ENCODE measurements around the gene VSTM4.

The VSTM4 gene

DNA sequence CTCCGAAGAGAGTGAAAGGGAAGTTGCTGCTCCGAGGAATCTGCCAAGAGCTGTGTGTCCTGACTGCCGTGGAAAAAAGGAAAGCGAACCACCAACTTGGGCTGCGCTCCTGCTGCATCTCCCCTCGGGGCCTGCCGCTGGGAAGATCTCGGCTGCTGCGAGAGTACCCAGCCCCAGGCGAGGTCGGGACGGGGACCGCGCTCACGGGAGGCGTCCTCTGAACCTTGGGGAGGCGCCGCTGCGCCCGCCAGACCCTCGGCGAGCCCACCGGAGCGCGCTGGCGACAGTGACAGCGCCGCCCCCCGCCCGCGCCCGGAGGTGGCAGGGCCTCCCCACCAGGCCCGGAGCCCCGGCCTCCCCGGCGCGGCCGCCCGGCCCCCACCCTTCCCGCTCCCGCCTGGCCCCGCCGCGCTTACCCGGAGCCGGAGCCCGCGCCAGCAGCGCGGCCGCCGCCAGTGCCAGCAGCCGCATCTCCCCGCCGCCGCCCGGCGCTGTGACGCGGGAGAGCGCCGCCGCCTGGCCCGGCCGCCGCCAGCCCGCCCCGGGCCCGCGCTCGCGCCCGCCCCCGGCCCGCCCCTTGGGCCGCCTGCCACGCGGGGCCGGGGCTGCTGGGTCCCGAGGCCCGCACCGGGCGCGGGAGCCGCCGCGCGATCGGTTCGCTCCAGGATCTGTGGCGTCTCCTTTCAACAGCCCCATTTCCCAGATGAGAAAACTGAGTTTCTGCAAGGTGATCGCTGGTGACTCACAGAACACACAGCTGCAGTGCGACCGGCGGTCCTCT, at the start of gene VSTM4:
Gene VSTM4, minus strand, starts transcription at position 508 of the 781 bp plus-strand sequence. Its CDS starts 37 bp downstream, at position 471.
- peak; percentile 81 for DNase-seq

GRCh38 chr10:49164559-49165188, 49.4 kb upstream of the VSTM4 start:
- peak; percentile 70 for DNase-seq

GRCh38 chr10:49163741-49164140, 48.4 kb upstream of the VSTM4 start:
- no peak for DNase-seq

DNA sequence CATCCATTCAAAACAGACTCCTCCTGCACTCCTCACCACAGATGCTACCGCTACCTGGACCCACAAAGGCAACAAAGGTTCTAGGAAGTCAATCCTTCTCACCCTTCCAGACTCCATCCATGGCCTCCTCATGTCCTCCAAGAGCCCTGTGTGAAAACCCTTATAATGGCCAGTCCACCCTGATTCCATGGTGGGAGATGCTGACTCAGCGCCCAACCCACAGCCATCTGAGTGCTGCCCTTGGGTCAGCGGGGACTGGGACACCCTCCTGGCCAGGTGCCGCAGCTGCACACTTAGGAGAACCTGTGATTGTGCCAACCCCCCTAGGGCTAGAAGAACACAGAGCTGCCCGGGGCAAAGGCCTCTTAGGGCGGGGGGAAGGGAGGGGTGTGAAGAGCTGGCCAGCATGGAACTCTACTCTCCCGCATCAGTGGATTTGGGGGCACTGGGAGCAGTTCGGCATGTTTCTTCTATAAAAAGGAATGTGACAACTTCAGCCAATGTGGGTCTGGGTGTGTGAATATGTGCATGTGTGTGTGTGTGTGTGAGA, 47.5 kb upstream of the VSTM4 start:
- peak; percentile 23 for DNase-seq

DNA sequence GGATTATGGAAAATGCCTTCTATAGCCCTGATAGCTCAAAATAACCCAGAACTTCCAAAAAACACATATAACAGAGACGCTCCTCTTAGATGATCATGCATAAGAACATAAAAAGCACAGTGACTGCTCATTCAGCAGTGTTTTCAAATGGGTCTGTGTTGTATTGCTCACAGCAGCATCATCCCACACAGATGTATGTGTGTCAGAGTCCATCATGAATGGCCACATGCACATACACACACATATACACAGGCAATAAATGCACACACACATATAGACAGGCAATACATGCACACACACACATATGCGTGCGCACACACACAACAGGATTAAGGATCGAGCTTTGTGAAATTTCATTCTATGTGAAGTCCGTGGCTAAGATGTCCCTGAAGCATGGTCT, 46.7 kb upstream of the VSTM4 start:
- DNase-seq = peak; percentile 19

- peak; percentile 43 for DNase-seq
These were observed 46.2 kb upstream of the VSTM4 start for GRCh38 chr10:49161411-49161997.

DNA sequence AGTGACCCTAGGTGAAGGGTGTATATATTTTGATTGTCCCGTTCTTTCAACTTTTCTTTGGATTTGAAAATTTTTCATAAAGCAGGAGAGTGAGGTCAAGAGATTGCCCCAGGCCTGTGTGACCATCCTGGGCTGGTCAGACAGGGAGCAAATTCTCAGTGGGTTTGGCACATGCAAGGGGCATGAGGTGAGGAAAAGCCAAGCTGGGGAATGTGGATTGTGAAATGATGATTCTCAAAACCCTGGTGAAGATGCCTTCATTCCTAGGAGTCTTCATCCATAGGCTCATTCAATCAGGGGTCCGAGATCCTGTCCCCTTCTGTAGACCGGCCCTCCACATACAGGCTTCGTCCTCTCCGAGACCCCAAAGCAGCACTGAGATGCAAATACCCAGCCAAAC, 45.5 kb upstream of the VSTM4 start:
- DNase-seq = peak; percentile 15

- DNase-seq = no peak
These were observed 44.8 kb upstream of the VSTM4 start for GRCh38 chr10:49160110-49160509.

DNA sequence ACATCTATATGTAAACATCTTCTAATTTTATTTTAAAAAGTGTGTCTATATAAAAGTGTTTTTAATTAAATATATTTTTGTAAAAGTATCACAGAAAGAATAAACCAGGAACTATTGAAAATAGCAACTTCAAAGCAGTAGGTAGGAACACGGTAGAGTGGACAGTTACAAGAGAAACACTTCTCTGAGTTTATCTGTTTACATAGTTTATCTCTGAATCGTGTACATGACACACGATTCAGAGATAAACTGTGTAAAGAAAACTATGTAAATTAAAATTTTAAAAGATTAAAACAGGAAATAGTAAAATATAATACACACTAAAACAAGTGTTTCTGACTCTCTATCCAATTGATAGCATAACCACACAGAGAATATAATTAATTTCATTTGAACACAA, 43.6 kb upstream of the VSTM4 start:
- no peak for DNase-seq

- DNase-seq = no peak
These were observed 43.1 kb upstream of the VSTM4 start for GRCh38 chr10:49158404-49158803.

DNA sequence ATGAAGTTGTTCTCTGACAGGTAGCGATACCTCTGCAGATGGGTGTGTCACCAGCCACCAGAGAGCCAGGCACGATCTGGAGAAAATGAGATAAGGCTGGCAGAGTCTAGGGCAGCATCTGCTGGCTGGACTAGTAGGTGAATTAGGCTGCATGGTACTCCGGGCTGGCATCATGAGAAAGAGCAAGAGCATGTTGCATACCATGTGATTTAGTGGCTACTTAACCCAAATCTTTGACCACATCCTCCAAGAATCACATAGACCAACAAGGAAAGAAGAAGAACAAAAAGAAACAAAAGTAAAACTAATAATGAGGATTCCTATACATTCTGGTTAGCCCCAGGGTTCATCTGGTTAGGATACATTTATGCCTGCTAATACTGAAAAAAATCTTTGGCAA, 41.9 kb upstream of the VSTM4 start:
- DNase-seq = peak; percentile 13

DNA sequence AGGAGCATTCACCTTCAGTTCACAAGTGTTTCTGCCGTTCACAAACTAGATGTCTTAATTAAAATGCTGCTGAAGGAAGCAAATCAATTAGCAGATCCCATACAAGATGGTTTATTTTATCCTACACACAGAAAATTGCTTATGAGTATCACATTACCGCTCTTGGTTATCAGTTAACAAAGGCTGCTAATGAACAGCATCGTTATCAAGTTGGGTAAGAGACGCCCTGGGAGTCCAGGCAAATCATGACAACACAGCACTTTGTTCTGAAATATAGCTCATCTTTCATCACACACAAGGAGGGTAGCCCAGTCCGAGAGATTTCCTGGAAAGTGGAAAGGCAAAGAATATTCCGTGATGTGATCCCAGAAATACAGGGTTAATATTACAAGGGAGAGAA, 39.3 kb upstream of the VSTM4 start:
- DNase-seq = no peak

DNA sequence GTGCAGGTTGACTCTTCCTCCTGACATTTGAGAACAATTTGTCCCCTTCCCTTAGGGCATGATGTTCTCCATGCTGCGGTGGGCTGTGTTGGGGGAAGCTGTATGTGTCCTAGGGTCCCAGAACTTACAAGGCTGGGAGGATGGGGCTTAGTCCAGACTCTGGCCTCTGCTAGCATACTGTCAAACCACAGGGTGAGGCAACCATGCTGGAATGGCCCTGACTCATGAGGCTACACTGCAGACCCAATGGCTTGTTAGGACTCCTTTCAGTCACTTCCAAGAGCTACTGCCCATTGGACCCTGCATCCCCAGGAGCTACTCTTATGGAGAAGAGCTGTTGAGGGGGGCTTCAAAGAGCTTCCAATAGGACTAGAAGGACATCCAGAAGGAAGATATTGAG, 38.6 kb upstream of the VSTM4 start:
- DNase-seq = no peak

DNA sequence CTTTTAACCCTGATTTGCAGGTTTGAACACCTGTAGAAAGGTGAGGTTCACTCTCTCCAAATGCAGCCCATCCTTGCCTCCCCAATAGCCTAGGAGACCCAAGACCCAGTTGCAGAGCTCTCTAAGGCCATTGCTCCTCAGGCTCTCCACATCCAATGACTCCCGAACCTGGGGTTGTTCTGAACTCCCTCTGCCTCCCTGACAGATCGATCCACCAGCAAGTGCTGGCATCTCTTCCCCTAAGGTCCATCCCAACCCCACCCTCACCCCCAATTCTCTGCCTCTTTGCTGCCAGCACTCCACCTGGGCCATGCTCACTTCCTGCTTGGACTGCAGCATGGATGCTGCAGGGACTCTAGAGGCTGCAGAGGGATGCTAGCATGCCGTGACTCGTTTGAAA, 37.8 kb upstream of the VSTM4 start:
- DNase-seq = no peak

GRCh38 chr10:49152663-49153062, 37.3 kb upstream of the VSTM4 start:
- no peak for DNase-seq

DNA sequence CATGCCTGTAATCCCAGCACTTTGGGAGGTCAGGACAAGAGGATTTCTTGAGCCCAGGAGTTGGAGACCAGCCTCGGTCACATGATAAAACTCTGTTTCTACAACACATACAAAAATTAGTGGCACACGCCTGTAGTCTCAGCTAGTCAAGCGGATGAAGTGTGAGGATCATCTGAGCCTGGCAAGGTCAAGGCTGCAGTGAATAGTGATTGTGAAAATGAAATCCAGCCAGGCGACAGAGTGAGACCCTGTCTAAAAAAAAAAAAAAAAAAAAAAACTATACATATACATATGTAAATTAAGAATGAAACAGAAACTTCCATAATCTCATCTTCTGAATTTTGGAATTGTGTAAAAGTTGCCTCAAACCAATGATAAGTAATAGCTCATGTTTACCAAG, 36.7 kb upstream of the VSTM4 start:
- no peak for DNase-seq

GRCh38 chr10:49151481-49151880, 36.2 kb upstream of the VSTM4 start:
- no peak for DNase-seq

GRCh38 chr10:49151025-49151445, 35.7 kb upstream of the VSTM4 start:
- DNase-seq = no peak

GRCh38 chr10:49150426-49150825, 35.1 kb upstream of the VSTM4 start:
- no peak for DNase-seq

GRCh38 chr10:49149881-49150280, 34.6 kb upstream of the VSTM4 start:
- DNase-seq = no peak

- peak; percentile 76 for DNase-seq
These were observed 28.9 kb upstream of the VSTM4 start for GRCh38 chr10:49144058-49144720.

DNA sequence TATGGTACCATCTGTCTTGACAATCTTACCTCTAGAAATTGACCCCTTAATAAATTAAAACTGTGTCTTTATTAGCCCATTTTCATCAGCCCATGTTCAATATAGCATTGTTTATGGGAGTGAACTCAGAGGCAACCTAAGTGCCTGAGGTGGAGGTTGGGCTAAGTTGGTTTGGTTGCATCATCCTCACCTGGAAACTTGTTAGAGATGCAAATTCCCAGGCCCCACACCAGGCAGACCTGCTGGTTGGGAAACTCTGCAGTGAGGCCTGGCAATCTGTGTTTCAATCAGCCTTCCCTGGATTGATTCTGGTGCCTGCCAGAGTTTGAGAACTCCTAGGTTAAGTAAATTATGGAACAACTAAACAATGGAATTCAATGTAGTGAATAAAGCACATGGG, 27.9 kb upstream of the VSTM4 start:
- no peak for DNase-seq
